Measurements from ENCODE around the gene PRB4.
"Not testable (repeated sequence)": the region's sequence is repeated elsewhere in the genome, so short reads cannot be mapped to it uniquely, and the experiment has no call there.

The PRB4 gene

GRCh38 chr12:11310336-11310735 lies at the start of gene PRB4:
Gene PRB4 (minus strand): TSS chr12:11310436. CDS start chr12:11310398, 38 bp downstream.
- DNase-seq = no peak

- not testable (repeated sequence) for DNase-seq
Measured at GRCh38 chr12:11351736-11352135, 41.5 kb upstream of the PRB4 start.

GRCh38 chr12:11348439-11348838 lies 38.2 kb upstream of the PRB4 start:
- no peak for DNase-seq

- no peak for DNase-seq
Measured at GRCh38 chr12:11347810-11348209, 37.6 kb upstream of the PRB4 start.

GRCh38 chr12:11344500-11344899 lies 34.3 kb upstream of the PRB4 start:
- DNase-seq = no peak

GRCh38 chr12:11324426-11324825 lies 14.2 kb upstream of the PRB4 start:
- no peak for DNase-seq

GRCh38 chr12:11321980-11322379 lies 11.7 kb upstream of the PRB4 start:
- no peak for DNase-seq

- DNase-seq = no peak
Measured at GRCh38 chr12:11307143-11307542, 3.1 kb downstream of the PRB4 start.

GRCh38 chr12:11273449-11273848 lies 36.8 kb downstream of the PRB4 start:
- DNase-seq = no peak

GRCh38 chr12:11269607-11270006 lies 40.6 kb downstream of the PRB4 start, which contains the start of gene PRB3:
Gene PRB3 (minus strand): TSS chr12:11269707. CDS start chr12:11269669, 38 bp downstream.
- no peak for DNase-seq

GRCh38 chr12:11264501-11264900 lies 45.7 kb downstream of the PRB4 start:
- DNase-seq = no peak
